Stimulated activated CD8-positive, alpha-beta memory T cell treated with anti-CD3 and anti-CD28 coated beads, Interleukin-4, amount 100 ng/mL, for 48 hours (primary cell): ENCODE measurements around the gene CRIP2.

ENCODE experiments used
- DNase-seq: peaks from one replicate; pipeline ENCODE4 v3.0.0-alpha.2; 2020

CRIP2 gene

DNA sequence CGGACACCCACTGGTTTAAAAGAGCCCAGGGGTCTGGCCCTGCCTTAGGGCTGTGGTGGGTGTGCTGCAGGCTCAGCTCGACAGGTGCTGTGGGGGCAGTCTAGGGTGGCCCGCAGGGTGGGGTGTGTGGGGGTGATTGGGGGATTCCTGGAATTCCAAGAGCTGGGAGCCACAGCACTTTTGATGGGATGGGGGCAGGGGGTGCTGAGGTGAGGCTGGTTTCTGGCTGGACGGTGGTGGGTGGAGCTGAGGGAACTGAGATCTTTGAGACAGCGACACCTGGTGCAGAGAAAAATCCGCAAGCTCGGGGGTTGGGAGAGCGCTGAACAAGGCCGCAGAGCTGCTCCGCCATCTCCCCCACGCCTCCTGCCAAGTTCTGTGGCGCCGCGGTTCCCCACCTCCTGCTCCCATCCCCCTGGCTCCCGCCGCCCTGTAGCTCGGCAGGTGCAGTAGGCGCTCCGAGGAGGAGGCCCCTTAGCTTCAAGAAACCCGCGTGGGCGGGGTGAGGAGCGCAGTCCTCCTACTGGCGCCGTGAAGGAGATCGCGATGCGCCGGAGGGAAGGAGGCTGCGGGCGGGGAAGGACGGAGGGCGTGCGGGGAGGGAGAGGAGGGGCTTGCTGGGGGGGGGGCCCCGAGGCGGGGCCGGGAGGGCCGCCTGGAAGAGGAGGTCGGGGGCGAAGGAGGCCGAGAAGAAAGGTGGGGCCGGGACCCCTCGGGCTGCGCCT, 15.1 kb downstream of the CRIP2 start:
- peak; percentile 87 for DNase-seq

- DNase-seq, result no peak
Measured at GRCh38 chr14:105490267-105490571, 15.6 kb downstream of the CRIP2 start.

DNA sequence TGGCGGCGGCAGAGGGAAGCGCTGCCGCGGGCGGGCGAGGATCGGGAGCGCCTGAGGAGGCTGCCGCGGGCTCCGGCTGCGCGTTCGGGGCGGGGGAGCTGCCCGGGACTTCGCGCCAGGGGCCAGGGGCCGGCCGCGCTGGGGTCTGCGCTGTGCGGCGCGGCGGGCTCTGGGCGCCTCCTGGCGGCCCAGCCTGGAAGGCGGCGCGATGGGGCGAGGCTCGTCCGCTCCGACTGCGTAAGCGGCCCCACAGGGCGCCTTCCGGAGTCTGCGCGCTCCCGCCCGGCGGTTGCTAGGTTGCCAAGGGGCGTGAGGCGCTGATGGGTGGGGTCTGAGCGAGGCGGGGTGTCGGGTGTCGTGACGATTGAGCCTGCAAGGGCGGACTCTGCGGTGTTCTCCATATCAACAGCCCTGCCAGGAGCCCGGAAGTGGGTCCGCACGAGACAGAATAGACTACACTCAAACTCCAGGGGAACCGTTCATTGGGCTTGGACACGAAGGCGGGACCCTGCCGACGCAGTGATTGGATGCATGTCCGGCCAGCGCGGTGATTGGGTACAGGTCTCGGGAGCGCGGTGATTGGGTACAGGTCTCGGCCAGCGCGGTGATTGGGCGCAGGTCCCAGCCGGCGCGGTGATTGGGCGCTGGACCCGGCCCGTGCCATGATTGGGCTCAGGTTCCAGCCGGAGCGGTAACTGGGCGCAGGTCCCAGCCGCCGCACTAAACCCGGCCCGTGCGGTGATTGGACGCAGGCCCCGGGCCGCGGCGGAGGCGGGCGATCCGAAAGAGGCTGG, 16.1 kb downstream of the CRIP2 start, which contains the start of gene TEDC1:
Gene TEDC1 (plus strand): TSS at position 675 of the 794 bp plus-strand sequence. CDS start 130 bp downstream, outside the sequence.
- peak; percentile 98 for DNase-seq

DNA sequence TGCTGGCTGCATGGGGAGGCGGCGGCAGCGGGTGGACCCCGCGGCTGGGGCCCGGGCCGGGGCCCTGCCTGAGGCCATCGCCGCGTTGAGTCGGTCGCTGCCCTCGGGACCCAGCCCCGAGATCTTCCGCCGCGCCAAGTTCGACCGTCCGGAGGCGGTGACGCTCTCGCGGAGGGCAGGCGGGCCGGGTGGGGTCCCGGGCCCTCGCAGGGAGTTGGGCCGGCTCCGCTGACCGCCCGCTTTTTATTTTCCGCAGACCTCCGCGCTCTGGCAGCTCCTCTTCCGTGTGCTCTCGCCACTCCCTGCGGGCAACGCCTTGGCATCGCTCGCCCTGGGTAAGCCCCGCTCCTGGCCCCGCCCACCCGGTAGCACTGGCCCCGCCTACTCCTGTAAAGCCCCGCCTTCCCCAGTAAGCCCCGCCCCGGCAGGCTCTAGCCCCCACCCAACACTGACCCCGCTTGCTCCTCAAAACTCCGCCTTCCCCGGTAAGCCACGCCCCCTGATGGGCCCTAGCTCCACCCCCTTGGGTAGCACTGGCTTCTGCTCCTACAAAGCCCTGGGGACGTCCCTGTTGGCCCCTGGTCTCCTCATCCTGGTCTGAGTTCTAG, 16.8 kb downstream of the CRIP2 start:
- DNase-seq, result peak; percentile 99

GRCh38 chr14:105492031-105492970, 17.7 kb downstream of the CRIP2 start:
- DNase-seq, result no peak

DNA sequence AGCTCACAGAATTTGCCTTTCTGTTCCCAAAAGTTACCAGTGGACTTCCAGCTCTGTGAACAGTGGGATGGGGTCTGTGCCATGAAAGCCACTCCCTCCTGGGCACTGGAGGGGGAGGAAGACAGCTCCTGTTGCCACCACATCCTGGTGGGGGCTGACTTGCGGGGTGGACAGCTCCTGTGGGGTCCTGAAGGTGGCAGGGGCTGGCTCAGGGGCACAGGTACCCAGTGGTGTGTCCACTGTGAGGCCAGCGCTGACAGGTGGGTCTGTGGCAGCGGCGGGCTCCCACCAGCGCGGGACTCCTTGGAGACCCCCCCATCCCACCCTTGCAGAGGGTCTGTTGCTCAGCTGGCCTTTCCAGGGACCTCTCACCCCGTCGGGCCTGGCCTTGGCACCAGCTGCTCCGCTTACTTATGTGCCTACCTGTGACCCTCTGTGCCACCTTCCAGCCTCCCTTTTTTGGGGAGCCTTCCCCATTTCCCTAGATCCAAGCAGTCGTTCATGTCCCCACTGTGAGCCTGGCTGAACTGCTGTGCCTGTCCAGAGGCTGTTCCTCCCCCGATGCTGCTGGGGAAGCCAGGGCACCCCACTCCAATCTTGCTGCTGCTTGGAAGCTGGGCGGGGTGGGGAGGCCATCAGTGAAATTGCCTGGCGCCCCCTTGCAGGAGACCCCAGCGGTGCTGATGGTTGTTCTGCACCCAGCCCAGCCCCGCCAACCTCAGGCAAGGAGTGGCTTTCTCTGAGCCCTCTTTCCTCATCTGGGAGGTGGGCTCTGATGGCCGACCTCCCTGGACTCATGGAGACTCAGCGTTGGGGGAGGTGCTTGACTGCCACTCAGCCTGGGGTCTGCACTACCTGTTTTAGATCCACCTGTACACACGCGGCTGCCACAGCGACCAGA, 18.6 kb downstream of the CRIP2 start:
- no peak for DNase-seq

- no peak for DNase-seq
Measured at GRCh38 chr14:105493921-105494605, 19.4 kb downstream of the CRIP2 start.

DNA sequence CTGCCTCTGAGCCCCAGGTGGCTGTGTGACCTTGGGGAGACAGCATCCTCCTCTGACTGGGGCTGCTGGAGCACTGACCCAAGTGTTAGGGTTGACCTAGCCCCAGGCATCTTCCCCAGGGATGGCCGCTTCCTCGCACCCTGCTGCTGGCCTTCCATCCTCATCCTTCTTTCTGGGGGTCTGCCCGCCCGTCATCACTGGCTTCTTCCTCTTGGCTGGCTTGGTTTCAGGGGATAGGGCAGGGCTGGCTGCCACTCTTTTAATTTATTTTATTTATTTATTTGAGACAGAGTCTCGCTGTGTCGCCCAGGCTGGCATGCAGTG, 19.9 kb downstream of the CRIP2 start:
- DNase-seq, result no peak

DNA sequence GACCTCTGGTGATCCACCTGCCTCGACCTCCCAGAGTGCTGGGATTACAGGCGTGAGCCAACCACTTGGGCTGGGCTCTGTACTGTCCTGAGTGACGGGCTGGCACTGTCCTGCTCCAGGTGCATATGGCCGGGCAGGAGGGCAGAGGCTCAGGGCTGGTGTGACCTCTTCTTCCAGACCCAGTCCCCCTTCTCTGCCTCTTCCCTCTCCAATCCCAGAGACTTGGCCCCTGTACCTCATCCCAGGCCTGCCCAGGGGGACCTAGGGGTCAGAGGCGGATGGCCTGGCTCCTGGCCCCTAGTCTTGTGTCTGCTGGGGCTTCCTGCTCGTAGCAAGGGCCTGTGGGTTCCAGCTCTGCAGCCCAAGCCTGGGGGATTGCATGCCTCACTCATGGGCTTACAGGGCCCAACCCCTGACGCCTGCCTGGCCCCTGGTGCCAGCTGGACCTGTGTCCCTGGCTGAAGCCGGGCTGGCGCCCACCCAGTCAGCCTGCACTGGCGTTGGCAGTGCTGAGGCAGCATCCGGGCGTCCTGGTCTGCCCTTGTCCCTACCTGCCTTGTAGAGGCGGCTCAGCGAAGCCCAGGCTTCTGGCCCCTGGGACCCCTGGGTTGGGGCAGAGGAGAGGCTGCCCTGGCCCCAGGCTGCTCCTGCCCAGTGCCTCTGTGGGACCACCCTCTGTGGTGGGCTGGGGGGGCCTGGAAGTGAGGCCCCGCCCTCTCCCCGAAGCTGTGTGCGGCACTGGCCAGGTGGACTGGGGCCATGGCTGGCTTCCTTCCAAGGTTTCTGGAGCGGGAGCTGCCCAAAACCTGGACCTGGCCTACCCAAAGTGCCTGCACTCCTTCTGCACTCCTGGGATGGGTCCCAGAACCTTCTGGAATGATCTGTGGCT, 20.7 kb downstream of the CRIP2 start:
- no peak for DNase-seq

- no peak for DNase-seq
Measured at GRCh38 chr14:105495990-105496830, 21.6 kb downstream of the CRIP2 start.

GRCh38 chr14:105496831-105497591, 22.4 kb downstream of the CRIP2 start:
- DNase-seq, result no peak

- no peak for DNase-seq
Measured at GRCh38 chr14:105497671-105498429, 23.2 kb downstream of the CRIP2 start.

- DNase-seq, result no peak
Measured at GRCh38 chr14:105498430-105499255, 24.0 kb downstream of the CRIP2 start.

DNA sequence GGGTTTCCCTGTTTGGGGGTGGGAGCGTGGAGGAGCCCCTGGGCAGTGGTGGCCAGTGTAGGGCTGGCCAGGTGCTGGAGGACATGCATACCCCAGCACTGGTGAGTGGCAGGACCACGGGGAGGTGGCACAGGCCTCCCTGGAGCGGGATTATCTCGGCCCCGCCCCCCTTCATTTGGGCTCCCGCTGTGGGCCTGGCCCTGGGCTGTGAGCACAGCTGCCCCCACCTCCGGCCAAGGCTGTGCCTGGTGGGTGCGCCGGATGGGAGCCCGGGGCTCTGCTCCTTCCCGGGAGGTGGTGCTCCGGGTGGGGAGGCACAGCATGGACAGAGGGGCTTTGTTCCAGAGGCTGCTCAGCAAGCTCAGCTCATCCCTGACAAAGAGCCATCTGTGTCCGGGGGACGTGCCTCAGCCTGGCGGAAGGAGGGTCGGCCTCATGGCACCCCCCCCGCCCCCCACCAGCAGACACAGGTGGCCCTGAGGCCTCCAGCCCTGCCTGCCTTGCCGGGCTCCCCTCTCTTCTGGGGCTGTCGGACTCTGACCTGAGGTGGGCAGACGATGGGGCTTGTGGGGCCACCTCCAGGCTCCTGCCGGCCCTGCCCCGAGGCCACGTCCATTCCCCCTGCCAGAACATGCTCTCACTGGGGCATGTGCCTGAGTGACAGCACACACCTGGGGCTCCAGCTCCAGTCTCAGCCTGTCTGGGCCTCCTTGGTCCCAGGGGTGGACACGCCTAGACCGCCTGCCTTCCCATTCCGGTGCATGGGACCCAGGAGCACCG, 24.8 kb downstream of the CRIP2 start:
- no peak for DNase-seq

DNA sequence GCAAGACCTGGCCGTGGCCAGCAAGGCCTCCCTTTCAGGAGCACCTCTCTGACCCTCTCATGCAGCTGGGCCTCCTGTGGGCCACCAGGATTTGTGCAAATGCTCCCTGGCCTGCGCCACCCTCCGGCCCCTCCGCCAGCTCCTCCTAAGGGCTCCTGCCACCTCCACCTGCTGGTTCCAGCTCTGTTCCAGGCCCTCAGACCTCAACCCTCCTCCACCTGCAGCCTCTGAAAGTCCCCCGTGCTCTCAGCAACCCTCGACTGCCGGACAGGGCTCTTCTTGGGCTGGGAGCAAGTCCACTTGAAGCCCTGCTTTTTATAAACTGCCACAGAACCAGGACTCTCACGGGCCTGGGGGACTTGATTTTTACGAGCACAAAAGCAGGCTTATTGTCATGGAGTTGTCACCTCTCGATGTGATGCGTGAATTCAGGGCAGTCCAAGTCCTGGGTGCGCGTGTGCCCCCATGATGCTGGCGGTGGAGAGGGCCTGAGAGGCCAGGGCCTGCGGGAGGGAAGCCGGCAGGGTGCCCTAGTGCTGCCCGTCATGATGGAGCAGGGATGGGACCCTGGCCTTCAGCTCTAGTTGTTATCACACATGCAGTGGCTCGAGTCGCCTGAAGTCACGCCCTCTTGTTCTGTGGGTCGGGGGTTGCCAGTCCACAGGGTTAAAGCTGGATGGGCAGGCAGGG, 25.6 kb downstream of the CRIP2 start:
- DNase-seq, result no peak
